GM12878 (cell line): ENCODE data around the gene PITPNC1. TPM values are rescaled to one million over a fixed set of nuclear protein-coding genes. Genes with fewer than 3 reads are reported as not detected.

Source experiments
- ATAC-seq: fragments of 200-7000 bp; cut with Tn5 transposase; 3 replicates; pipeline ENCODE4 v1.9.1; 2020; ENCODE audit warnings: mild to moderate bottlenecking, moderate library complexity
- BruUV-seq: library from RNA; stranded (reverse); fragments of 400-500 nt; replicated peaks from 2 replicates; lab custom pipeline; 2021; lab: Mats Ljungman, UMichigan
- CTCF ChIA-PET: fragments of 300-600 bp; sonication (Branson Sonifier 250); formaldehyde crosslinking; extraction: SDS; loops from one replicate; lab custom pipeline; 2021; ENCODE audit warnings: inconsistent platforms; lab: Yijun Ruan, JAX
- POLR2A ChIA-PET: fragments of 350-600 bp; formaldehyde crosslinking; extraction: SDS; loops from one replicate; lab custom pipeline; 2021; ENCODE audit warnings: inconsistent platforms; lab: Charles Lee
- RAD21 ChIA-PET: fragments of 300-600 bp; sonication (Branson Sonifier 250); formaldehyde crosslinking; loops from one replicate; lab custom pipeline; 2023; ENCODE audit warnings: antibody characterized with exemption; ENCODE audit not compliant: unreplicated experiment; lab: Charles Lee
- SMC1A ChIA-PET: fragments of 300-600 bp; sonication (Branson Sonifier 250); formaldehyde crosslinking; loops from one replicate; lab custom pipeline; 2023; ENCODE audit not compliant: unreplicated experiment, uncharacterized antibody; lab: Charles Lee
- DNase-seq: peaks from one replicate; pipeline ENCODE4 v3.0.0-alpha.2; 2011; ENCODE audit warnings: low read depth, low spot score
- FAIRE-seq: peaks from 3 replicates; lab custom pipeline; 2011; peaks lifted over from hg19 to GRCh38; lab: Jason Lieb, UNC
- H2AFZ ChIP-seq: 2 replicates; pipeline ENCODE4 v1.6.0; 2011; ENCODE audit warnings: low read depth, low read length, control low read depth; ENCODE audit not compliant: control insufficient read depth
- H3K27ac ChIP-seq: 2 replicates; pipeline ENCODE4 v1.5.1; 2011; ENCODE audit warnings: control low read depth; ENCODE audit not compliant: control insufficient read depth, insufficient read depth
- H3K27me3 ChIP-seq, 2 experiments: replicated peaks in 1 of 2; 2 replicates each; pipeline versions ENCODE4 v1.6.0 to v1.6.1; 2011; ENCODE audit warnings: low read length in 1 of 2; ENCODE audit not compliant: control insufficient read depth in 2 of 2, insufficient read depth in 2 of 2
- H3K36me3 ChIP-seq, 2 experiments: 2 replicates each; pipeline ENCODE4 v1.5.1; 2011; ENCODE audit warnings: low read length in 1 of 2; ENCODE audit not compliant: control insufficient read depth in 2 of 2, insufficient read depth in 2 of 2
- H3K4me1 ChIP-seq: 2 replicates; pipeline ENCODE4 v1.6.1; 2011; ENCODE audit warnings: mild to moderate bottlenecking, low read length, moderate library complexity, mixed read lengths; ENCODE audit not compliant: control insufficient read depth, insufficient read depth
- H3K4me2 ChIP-seq: 2 replicates; pipeline ENCODE4 v1.6.0; 2011; ENCODE audit warnings: control low read depth; ENCODE audit not compliant: control insufficient read depth, insufficient read depth
- H3K4me3 ChIP-seq: fragments of 200-600 bp; sonication (generic); 2 replicates; pipeline ENCODE4 v1.5.1; 2016
- H3K79me2 ChIP-seq: 2 replicates; pipeline ENCODE4 v1.6.0; 2011; ENCODE audit warnings: low read length; ENCODE audit not compliant: control insufficient read depth, insufficient read depth
- H3K9ac ChIP-seq: 2 replicates; pipeline ENCODE4 v1.8.0; 2011; ENCODE audit warnings: low read length, control low read depth, mixed read lengths; ENCODE audit not compliant: control insufficient read depth, insufficient read depth
- H3K9me3 ChIP-seq: replicated peaks from 3 replicates; pipeline ENCODE4 v1.5.1; 2011; ENCODE audit warnings: mild to moderate bottlenecking, low read length; ENCODE audit not compliant: control insufficient read depth, insufficient read depth
- H4K20me1 ChIP-seq: 2 replicates; pipeline ENCODE4 v1.6.0; 2011; ENCODE audit not compliant: control insufficient read depth, insufficient read depth
- BACH1 ChIP-seq: fragments of 450-650 bp; IDR thresholded peaks from 2 replicates; pipeline ENCODE4 v1.6.1; 2017; ENCODE audit warnings: mild to moderate bottlenecking, borderline replicate concordance
- FOS ChIP-seq: IDR thresholded peaks from 3 replicates; pipeline ENCODE4 v1.6.1; 2011; ENCODE audit warnings: borderline replicate concordance; ENCODE audit not compliant: insufficient read length; ENCODE audit errors: extremely low read depth
- KDM1A ChIP-seq: fragments of 200-600 bp; sonication (generic); IDR thresholded peaks from 2 replicates; pipeline ENCODE4 v1.6.1; 2016; ENCODE audit warnings: borderline replicate concordance
- MEF2B ChIP-seq: fragments of 450-650 bp; IDR thresholded peaks from 2 replicates; pipeline ENCODE4 v1.6.1; 2018; ENCODE audit warnings: mild to moderate bottlenecking, moderate library complexity; ENCODE audit not compliant: partially characterized antibody, poor library complexity, severe bottlenecking
- NFIC ChIP-seq: IDR thresholded peaks from 2 replicates; pipeline ENCODE4 v1.6.1; 2012; ENCODE audit warnings: low read depth, mild to moderate bottlenecking, inconsistent platforms, low read length, moderate library complexity
- RFX5 ChIP-seq: IDR thresholded peaks from 2 replicates; pipeline ENCODE4 v1.6.1; 2011; ENCODE audit warnings: low read depth, low read length, improper control_type of control experiment
- SMAD5 ChIP-seq: IDR thresholded peaks from 2 replicates; pipeline ENCODE4 v1.6.1; 2016; ENCODE audit warnings: antibody characterized with exemption, low read depth
- WGBS: methylation state at CpG from one replicate; pipeline ENCODE4 v1.1.6; 2016; ENCODE audit warnings: low lambda C conversion rate; ENCODE audit not compliant: insufficient replicate concordance, insufficient coverage; ENCODE audit errors: missing lambda C conversion rate; 5-methylcytosine and 5-hydroxymethylcytosine counted together
- in situ Hi-C: fragments of 300-500 bp; cut with MboI; formaldehyde crosslinking; loops from 9 replicates; pipeline ENCODE4 v1.14.3; 2018; ENCODE audit warnings: mixed read lengths
- intact Hi-C: fragments of 100-400 bp; cut with micrococcal nuclease; formaldehyde crosslinking; loops from one replicate; pipeline ENCODE4 v1.14.2; 2022; ENCODE audit not compliant: unreplicated experiment
- polyA plus RNA-seq, 11 experiments: library from polyadenylated mRNA; depleted of rRNA in 4 of 11; unstranded in 6 of 11; stranded (reverse) in 5 of 11; fragments of >200 nt; fragmentation: Nextera tagmentation in 4 of 11; fragmentation: Illumina TruSeq in 1 of 11; extraction: Ambion mirVana in 4 of 11; extraction: Trizol in 1 of 11; gene quantifications; 1 replicate in 1 of 11; 2 replicates in 10 of 11; pipeline versions ENCODE4 v1.2.1 to v1.2.3, GENCODE V29; 2011 to 2016; ENCODE audit warnings: inconsistent platforms in 2 of 11, missing spikeins in 2 of 11, low read depth in 1 of 11
- total RNA-seq, 4 experiments: library from RNA; depleted of rRNA in 3 of 4; stranded (reverse); fragments of >200 nt in 3 of 4; fragmentation: Illumina TruSeq in 1 of 4; extraction: Trizol in 1 of 4; gene quantifications; 2 replicates each; pipeline versions ENCODE4 v1.2.1 to v1.2.3, GENCODE V29; 2013 to 2021
- TF ChIP-seq, protein P1 (sequence below): IDR thresholded peaks from 2 replicates; pipeline ENCODE4 v1.6.1; 2011; ENCODE audit warnings: mild to moderate bottlenecking, low read depth, low read length, moderate library complexity; ENCODE audit not compliant: insufficient replicate concordance

The PITPNC1 gene
- total and polyA plus RNA-seq, 10 of the 15 experiments (the other 5 are each of a cell fraction or from before 2014, with no cell fraction given): 12.2 to 62.4 (median 47.3) TPM

DNA sequence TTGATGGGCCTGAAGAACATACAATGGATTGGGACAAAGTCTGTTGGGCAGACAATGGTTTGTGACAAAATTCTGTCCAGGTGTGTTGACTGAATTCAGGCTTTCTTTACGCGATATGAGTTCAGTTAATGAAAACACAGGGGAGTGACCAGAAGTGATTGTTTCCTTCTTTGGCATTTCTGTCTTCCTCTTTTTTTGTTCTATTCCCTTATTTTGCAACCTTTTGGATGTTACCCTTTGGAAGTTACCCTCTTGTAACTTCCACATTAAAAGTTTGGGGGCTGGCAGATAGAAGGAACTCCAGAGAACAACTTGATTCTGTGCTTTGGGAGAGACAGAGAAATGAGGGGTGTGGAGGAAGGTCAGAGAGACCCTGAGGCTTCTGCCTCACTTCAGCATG is 126.7 kb downstream of the PITPNC1 start:
- WGBS: 50% methylated on average over 2 of the region's 2 CpGs
- TF ChIP-seq SMAD5 (no peak), KDM1A (no peak), NFIC (no peak), FOS (no peak), RFX5 (no peak), MEF2B (no peak), BACH1 (no peak)
- TF ChIP-seq, protein P1, sequence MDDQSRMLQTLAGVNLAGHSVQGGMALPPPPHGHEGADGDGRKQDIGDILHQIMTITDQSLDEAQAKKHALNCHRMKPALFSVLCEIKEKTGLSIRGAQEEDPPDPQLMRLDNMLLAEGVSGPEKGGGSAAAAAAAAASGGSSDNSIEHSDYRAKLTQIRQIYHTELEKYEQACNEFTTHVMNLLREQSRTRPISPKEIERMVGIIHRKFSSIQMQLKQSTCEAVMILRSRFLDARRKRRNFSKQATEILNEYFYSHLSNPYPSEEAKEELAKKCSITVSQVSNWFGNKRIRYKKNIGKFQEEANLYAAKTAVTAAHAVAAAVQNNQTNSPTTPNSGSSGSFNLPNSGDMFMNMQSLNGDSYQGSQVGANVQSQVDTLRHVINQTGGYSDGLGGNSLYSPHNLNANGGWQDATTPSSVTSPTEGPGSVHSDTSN: no peak
- ChIA-PET RAD21 (no interaction called here), SMC1A (interaction anchor here (1.0 to 1.2 kb wide), 2 partner anchors 99 to 175 kb away, joined by 3 read pairs; no protein-coding TSS in a partner anchor), POLR2A (interaction anchor here (1.3 kb wide), 1 partner anchor 13 kb away, joined by 3 read pairs; no protein-coding TSS in a partner anchor), CTCF (interaction anchor here (1.2 kb wide), 1 partner anchor 29 kb away, joined by 3 read pairs; no protein-coding TSS in a partner anchor)
- in situ Hi-C loops: no loop called here
- H4K20me1 ChIP-seq: no peaks in the 10 kb centered on the region; the same call in 1 of the 2 replicates
- H3K79me2 ChIP-seq: peaks cover 10% of the 10 kb centered on the region
- H3K4me3 ChIP-seq: no peak overlapping the region
- no peak overlapping the region for H2AFZ ChIP-seq
- no peak overlapping the region for H3K4me2 ChIP-seq
- no TSS peak for BruUV-seq
- H3K4me1 ChIP-seq: no peaks in the 10 kb centered on the region; the same call in 1 of the 2 replicates
- ATAC-seq: no peak
- H3K36me3 ChIP-seq: no peaks in the 10 kb centered on the region; a peak in 1 of 4 replicates
- intact Hi-C loops: no loop called here
- no peak for FAIRE-seq
- H3K27me3 ChIP-seq: no peaks in the 10 kb centered on the region
- H3K9me3 ChIP-seq: peaks cover 3% of the 10 kb centered on the region; the same call in 2 of the 3 replicates
- no peak overlapping the region for H3K27ac ChIP-seq
- DNase-seq: no peak
- H3K9ac ChIP-seq: no peak overlapping the region
